Measurements from ENCODE around the gene GASK1B. TPM values are rescaled to one million over a fixed set of nuclear protein-coding genes. Genes with fewer than 3 reads are reported as not detected.

GASK1B gene
- total and polyA plus RNA-seq, 3 donors from 2014 or later, result 19.3 to 24.0 (median 19.8) TPM

DNA sequence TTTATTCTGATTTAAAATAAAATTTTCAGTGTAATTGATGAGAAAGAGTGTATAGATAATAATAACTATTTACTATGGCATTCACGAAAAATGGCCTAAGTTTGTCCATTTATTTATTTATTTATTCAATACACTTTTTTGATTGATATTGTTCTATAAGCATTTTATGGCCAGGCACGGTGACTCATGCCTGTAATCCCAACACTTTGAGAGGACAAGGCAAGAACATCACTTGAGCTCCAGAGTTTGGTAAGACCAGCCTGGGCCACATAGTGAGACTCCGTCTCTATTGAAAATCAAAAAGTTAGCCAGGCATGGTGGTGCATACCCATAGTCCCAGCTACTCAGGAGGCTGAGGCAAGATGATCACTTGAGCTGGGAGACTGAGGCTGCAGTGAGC, 25.7 kb downstream of the GASK1B start:
- no peaks in the 10 kb centered on the region for H3K36me3 ChIP-seq (ENCODE audit: low read depth, missing control alignments)
- 91% methylated on average over 3 of the region's 3 CpGs for WGBS, 2 donors
- DNase-seq, result no peak
- no peak for TF ChIP-seq POLR2A (IDR thresholded peaks at IDR 0.05)
- TF ChIP-seq, protein P1, sequence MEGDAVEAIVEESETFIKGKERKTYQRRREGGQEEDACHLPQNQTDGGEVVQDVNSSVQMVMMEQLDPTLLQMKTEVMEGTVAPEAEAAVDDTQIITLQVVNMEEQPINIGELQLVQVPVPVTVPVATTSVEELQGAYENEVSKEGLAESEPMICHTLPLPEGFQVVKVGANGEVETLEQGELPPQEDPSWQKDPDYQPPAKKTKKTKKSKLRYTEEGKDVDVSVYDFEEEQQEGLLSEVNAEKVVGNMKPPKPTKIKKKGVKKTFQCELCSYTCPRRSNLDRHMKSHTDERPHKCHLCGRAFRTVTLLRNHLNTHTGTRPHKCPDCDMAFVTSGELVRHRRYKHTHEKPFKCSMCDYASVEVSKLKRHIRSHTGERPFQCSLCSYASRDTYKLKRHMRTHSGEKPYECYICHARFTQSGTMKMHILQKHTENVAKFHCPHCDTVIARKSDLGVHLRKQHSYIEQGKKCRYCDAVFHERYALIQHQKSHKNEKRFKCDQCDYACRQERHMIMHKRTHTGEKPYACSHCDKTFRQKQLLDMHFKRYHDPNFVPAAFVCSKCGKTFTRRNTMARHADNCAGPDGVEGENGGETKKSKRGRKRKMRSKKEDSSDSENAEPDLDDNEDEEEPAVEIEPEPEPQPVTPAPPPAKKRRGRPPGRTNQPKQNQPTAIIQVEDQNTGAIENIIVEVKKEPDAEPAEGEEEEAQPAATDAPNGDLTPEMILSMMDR (IDR thresholded peaks at IDR 0.05), result no peak
- no peaks in the 10 kb centered on the region for H3K9me3 ChIP-seq
- H3K27me3 ChIP-seq, result no peaks in the 10 kb centered on the region
- H3K4me3 ChIP-seq, result no peak overlapping the region
- H3K4me1 ChIP-seq, result peaks cover 4% of the 10 kb centered on the region
- H3K27ac ChIP-seq, result no peak overlapping the region
- intact Hi-C loops (cut with DNase I; ENCODE audit: low total_unique reads), result no loop called here

DNA sequence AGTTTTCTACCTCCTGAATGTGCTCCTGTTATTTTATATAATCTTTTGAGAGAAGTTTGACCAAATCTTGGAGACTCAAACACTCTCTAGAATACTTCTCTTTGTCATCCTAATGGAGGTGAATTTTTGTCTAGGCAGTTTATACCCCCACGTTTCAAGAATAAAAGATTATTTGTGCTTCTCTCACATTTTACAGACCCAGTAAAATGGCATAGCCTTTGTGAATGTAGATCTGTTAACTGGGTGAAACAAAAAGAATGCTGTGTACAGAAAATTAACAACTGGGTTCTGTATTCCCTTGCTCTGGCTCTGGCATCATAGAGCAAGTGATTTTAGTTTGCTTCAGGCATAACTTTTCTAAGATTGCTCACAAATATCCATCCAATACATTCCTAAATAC, 26.1 kb downstream of the GASK1B start:
- Histone ChIP-seq H3K27me3 (no peaks in the 10 kb centered on the region), H3K4me1 (peaks cover 4% of the 10 kb centered on the region), H3K27ac (no peak overlapping the region), H3K4me3 (no peak overlapping the region), H3K9me3 (no peaks in the 10 kb centered on the region), H3K36me3 (ENCODE audit: low read depth, missing control alignments) (no peaks in the 10 kb centered on the region)
- intact Hi-C loops (cut with DNase I; ENCODE audit: low total_unique reads), result no loop called here
- TF ChIP-seq POLR2A (IDR thresholded peaks at IDR 0.05), result no peak
- TF ChIP-seq, protein P1 (IDR thresholded peaks at IDR 0.05), result no peak
- WGBS, 2 donors, result 64 to 65% methylated on average over 1 of the region's 1 CpG
- DNase-seq, result no peak

DNA sequence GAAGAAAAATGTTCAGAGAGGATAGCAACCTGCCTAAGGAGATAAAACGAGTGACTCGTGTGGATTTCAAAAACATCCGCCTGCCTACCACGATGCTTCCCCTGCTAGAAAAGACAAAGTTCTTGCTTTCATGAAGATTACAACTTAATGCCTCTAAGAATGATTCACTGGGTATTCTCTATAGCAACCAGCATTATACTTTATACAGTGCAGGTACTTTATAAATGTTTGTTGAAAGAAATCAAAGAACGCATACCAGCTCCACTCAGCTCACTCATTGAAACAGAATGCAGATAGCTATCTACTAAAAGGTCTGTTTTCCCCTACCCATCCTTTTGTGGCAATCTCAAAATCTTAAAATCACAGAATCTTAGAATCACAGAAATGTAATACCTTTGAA, 33.7 kb downstream of the GASK1B start:
- Histone ChIP-seq H3K36me3 (ENCODE audit: low read depth, missing control alignments) (no peaks in the 10 kb centered on the region), H3K27ac (no peak overlapping the region), H3K9me3 (no peaks in the 10 kb centered on the region), H3K27me3 (no peaks in the 10 kb centered on the region), H3K4me3 (no peak overlapping the region), H3K4me1 (no peaks in the 10 kb centered on the region)
- DNase-seq, result no peak
- intact Hi-C loops (cut with DNase I; ENCODE audit: low total_unique reads), result no loop called here
- no peak for TF ChIP-seq POLR2A (IDR thresholded peaks at IDR 0.05)
- TF ChIP-seq, protein P1 (IDR thresholded peaks at IDR 0.05), result no peak
- 67 to 75% methylated on average over 5 of the region's 5 CpGs for WGBS, 2 donors

DNA sequence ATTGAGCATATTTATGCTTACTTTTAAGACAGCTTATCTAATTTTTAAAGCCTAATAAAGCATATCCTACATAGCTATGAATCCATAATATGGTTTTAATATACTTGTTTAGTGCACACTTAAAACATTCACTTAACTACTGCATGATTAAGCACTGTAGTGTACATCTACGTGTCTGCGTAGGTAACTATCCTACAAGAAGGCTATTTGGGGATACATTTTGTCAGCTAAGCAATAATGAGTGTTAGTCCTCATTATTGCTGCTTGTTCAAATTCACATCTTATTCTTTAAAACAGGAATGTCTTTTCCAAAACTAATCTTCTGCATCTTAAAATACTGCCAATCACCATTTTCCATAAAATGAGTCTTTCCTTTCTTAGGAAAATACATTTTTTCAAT, 38.6 kb downstream of the GASK1B start:
- WGBS, 2 donors, result 46% methylated on average over 2 of the region's 2 CpGs
- H3K27ac ChIP-seq, result no peak overlapping the region
- H3K27me3 ChIP-seq, result no peaks in the 10 kb centered on the region
- no peak for TF ChIP-seq POLR2A (IDR thresholded peaks at IDR 0.05)
- TF ChIP-seq, protein P1 (IDR thresholded peaks at IDR 0.05), result no peak
- intact Hi-C loops (cut with DNase I; ENCODE audit: low total_unique reads), result no loop called here
- no peak overlapping the region for H3K4me3 ChIP-seq
- no peaks in the 10 kb centered on the region for H3K9me3 ChIP-seq
- H3K36me3 ChIP-seq (ENCODE audit: low read depth, missing control alignments), result no peaks in the 10 kb centered on the region
- no peak for DNase-seq
- no peaks in the 10 kb centered on the region for H3K4me1 ChIP-seq

DNA sequence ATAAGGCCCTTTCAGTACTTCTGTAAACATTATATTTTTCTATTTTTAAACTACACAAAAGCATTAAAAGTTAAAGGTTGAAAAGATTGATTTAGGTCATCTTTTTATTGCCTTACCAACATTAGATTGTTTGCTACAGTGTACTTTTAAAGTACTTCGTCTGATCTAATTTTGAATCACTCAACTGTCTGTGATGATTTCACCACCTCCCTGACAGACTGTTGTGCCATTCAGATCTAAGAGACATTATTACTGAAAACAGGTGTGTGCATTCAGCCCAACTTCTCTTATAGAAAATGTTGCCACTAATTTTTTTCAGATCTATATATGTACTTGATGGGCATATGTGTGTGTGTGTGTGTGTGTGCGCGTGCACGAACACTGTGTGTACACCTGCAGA, 39.3 kb downstream of the GASK1B start:
- H3K4me1 ChIP-seq, result no peaks in the 10 kb centered on the region
- H3K36me3 ChIP-seq (ENCODE audit: low read depth, missing control alignments), result no peaks in the 10 kb centered on the region
- no peaks in the 10 kb centered on the region for H3K9me3 ChIP-seq
- 65 to 67% methylated on average over 4 of the region's 4 CpGs for WGBS, 2 donors
- intact Hi-C loops (cut with DNase I; ENCODE audit: low total_unique reads), result no loop called here
- no peaks in the 10 kb centered on the region for H3K27me3 ChIP-seq
- TF ChIP-seq, protein P1 (IDR thresholded peaks at IDR 0.05), result no peak
- no peak for TF ChIP-seq POLR2A (IDR thresholded peaks at IDR 0.05)
- H3K4me3 ChIP-seq, result no peak overlapping the region
- DNase-seq, result no peak
- H3K27ac ChIP-seq, result no peak overlapping the region

All from testis (tissue), 3 donors.